NB4 (cell line): ENCODE results near the gene ZNF326.

Experiments used
- CTCF ChIP-seq: IDR thresholded peaks from one replicate; pipeline ENCODE4 v1.5.1; 2012; ENCODE audit warnings: low read depth, low read length
- MYC ChIP-seq: IDR thresholded peaks from 2 replicates; pipeline ENCODE4 v1.6.1; 2011; ENCODE audit warnings: low read depth, low read length
- POLR2A ChIP-seq: IDR thresholded peaks from 2 replicates; pipeline ENCODE4 v1.6.1; 2011; ENCODE audit warnings: mild to moderate bottlenecking; ENCODE audit not compliant: insufficient read length; ENCODE audit errors: extremely low read depth
- TF ChIP-seq, protein P1 (sequence below): IDR thresholded peaks from 2 replicates; pipeline ENCODE4 v1.6.1; 2011; ENCODE audit warnings: low read depth, low read length

- TF ChIP-seq CTCF (no peak), POLR2A (no peak), MYC (no peak)
- TF ChIP-seq, protein P1, sequence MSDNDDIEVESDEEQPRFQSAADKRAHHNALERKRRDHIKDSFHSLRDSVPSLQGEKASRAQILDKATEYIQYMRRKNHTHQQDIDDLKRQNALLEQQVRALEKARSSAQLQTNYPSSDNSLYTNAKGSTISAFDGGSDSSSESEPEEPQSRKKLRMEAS: no peak
Observed at GRCh38 chr1:90043586-90043985, 48.7 kb downstream of the ZNF326 start.
